MM.1S (cell line): ENCODE measurements around the gene ZBTB46.

Experiments
- CTCF ChIP-seq: fragments of 300-600 bp; sonication (generic); IDR thresholded peaks from 2 replicates; pipeline ENCODE4 v1.5.1; 2016; ENCODE audit warnings: antibody characterized with exemption, low read length, mixed read lengths
- EZH2 ChIP-seq: fragments of 300-600 bp; sonication (generic); optimal IDR thresholded peaks from 2 replicates; pipeline ENCODE3; 2017; ENCODE audit warnings: low read depth, mild to moderate bottlenecking, antibody characterized with exemption, low read length, mixed read lengths
- EZH2phosphoT487 ChIP-seq: fragments of 300-600 bp; sonication (generic); IDR thresholded peaks from 2 replicates; pipeline ENCODE4 v1.6.1; 2018; ENCODE audit warnings: antibody characterized with exemption, low read length

DNA sequence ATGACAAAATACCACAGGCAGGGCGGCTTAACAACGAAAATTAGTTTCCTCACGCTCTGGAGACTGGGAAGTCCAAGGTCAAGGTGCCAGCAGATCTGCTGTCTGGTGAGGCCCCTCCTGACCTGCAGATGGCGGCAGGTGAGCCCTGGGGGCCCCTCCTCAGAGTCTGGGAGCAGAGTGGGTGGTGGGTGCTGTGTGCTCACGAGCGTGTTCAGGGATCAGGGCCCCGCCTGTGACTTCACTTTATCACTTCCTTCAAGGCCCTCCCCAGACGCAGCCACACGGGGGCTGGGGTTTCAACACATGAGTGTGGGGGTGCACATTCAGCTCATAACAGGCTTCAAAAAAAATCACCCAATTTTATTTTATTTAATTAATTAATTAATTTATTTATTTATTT lies 52.2 kb downstream of the ZBTB46 start:
- TF ChIP-seq CTCF (0 out of 2 replicates have a peak, but pooled peaks have one; percentile 3), EZH2phosphoT487 (no peak), EZH2 (no peak)
